Naive thymus-derived CD4-positive, alpha-beta T cell (primary cell): ENCODE measurements around the gene EXOC8. TPM values are rescaled to one million over a fixed set of nuclear protein-coding genes. Genes with fewer than 3 reads are reported as not detected.
A peak's percentile ranks its signal among the peaks of the same experiment; 100 is the strongest.

Source experiments
- ATAC-seq: fragments of 150-1000 bp; cut with Tn5 transposase; 2 replicates; pipeline ENCODE4 v1.10.0; 2021; ENCODE audit warnings: mild to moderate bottlenecking, moderate library complexity
- CTCF ChIA-PET: fragments of 350-600 bp; sonication (Branson Sonifier 250); formaldehyde crosslinking; loops from one replicate; lab custom pipeline; 2021; ENCODE audit warnings: antibody characterized with exemption; lab: Charles Lee
- POLR2A ChIA-PET: fragments of 350-600 bp; sonication (Branson Sonifier 250); formaldehyde crosslinking; loops from one replicate; lab custom pipeline; 2021; ENCODE audit warnings: antibody characterized with exemption, inconsistent platforms; lab: Charles Lee
- DNase-seq, 9 donors: peaks; one replicate each; pipeline versions ENCODE4 v3.0.0 to v3.0.0-alpha.2; 2020 to 2022; ENCODE audit warnings: mixed read lengths in 1 of 9
- H3K27ac ChIP-seq: one replicate; pipeline ENCODE4 v1.7.0; 2013; ENCODE audit warnings: mild to moderate bottlenecking, low read depth, low read length, moderate library complexity
- H3K27me3 ChIP-seq, 2 donors: one replicate each; pipeline ENCODE4 v1.7.0; 2013; ENCODE audit warnings: low read length in 2 of 2, mild to moderate bottlenecking in 2 of 2, moderate library complexity in 2 of 2; ENCODE audit not compliant: control insufficient read depth in 2 of 2, insufficient read depth in 2 of 2
- H3K36me3 ChIP-seq, 3 experiments: 1 replicate in 2 of 3; 2 replicates in 1 of 3; pipeline ENCODE4 v1.7.0; 2013; ENCODE audit warnings: low read length in 3 of 3, mild to moderate bottlenecking in 3 of 3, moderate library complexity in 1 of 3; ENCODE audit not compliant: insufficient read depth in 3 of 3, control insufficient read depth in 2 of 3
- H3K4me1 ChIP-seq, 2 donors: one replicate each; pipeline ENCODE4 v1.7.0; 2013; ENCODE audit warnings: low read length in 2 of 2, mild to moderate bottlenecking in 2 of 2, moderate library complexity in 1 of 2; ENCODE audit not compliant: control insufficient read depth in 2 of 2, insufficient read depth in 2 of 2
- H3K4me3 ChIP-seq: 2 replicates; pipeline ENCODE4 v1.7.0; 2013; ENCODE audit warnings: mild to moderate bottlenecking, low read length
- H3K9me3 ChIP-seq, 3 experiments: 1 replicate in 2 of 3; 2 replicates in 1 of 3; pipeline ENCODE4 v1.7.0; 2013; ENCODE audit warnings: low read length in 3 of 3; ENCODE audit not compliant: control insufficient read depth in 2 of 3
- H3K27ac Mint-ChIP-seq, 9 donors: one replicate each; pipeline ENCODE4 v1.8.0; 2020 to 2022; ENCODE audit warnings: mixed read lengths in 9 of 9, mild to moderate bottlenecking in 8 of 9, moderate library complexity in 5 of 9, inconsistent platforms in 2 of 9
- H3K27me3 Mint-ChIP-seq, 5 donors: one replicate each; pipeline ENCODE4 v1.8.0; 2021 to 2022; ENCODE audit warnings: mixed read lengths in 5 of 5, mild to moderate bottlenecking in 1 of 5
- H3K36me3 Mint-ChIP-seq, 5 donors: one replicate each; pipeline ENCODE4 v1.8.0; 2020 to 2022; ENCODE audit warnings: mixed read lengths in 5 of 5, mild to moderate bottlenecking in 3 of 5, inconsistent platforms in 1 of 5
- H3K4me1 Mint-ChIP-seq, 7 donors: one replicate each; pipeline ENCODE4 v1.8.0; 2020 to 2022; ENCODE audit warnings: mixed read lengths in 7 of 7, mild to moderate bottlenecking in 3 of 7, inconsistent platforms in 1 of 7
- H3K4me3 Mint-ChIP-seq, 10 donors: one replicate each; pipeline ENCODE4 v1.8.0; 2020 to 2022; ENCODE audit warnings: mild to moderate bottlenecking in 10 of 10, mixed read lengths in 10 of 10, moderate library complexity in 6 of 10, inconsistent platforms in 2 of 10
- H3K9me3 Mint-ChIP-seq, 11 donors: one replicate each; pipeline ENCODE4 v1.8.0; 2020 to 2022; ENCODE audit warnings: mixed read lengths in 11 of 11, mild to moderate bottlenecking in 4 of 11, inconsistent platforms in 1 of 11, moderate library complexity in 1 of 11
- intact Hi-C, 2 donors: fragments of 100-400 bp; cut with micrococcal nuclease; formaldehyde crosslinking; loops; one replicate each; pipeline ENCODE4 v1.15.1; 2023
- polyA plus RNA-seq, 2 donors: library from polyadenylated mRNA; unstranded; fragments of 300-500 nt; fragmentation: Illumina TruSeq; gene quantifications; one replicate each; pipeline ENCODE4 v1.2.3, GENCODE V29; 2021
- total RNA-seq, 6 experiments: library from RNA in 5 of 6; stranded (reverse) in 5 of 6; gene quantifications; 1 replicate in 5 of 6; 2 replicates in 1 of 6; pipeline ENCODE4 v1.2.3 and lab custom pipeline; 2021 to 2026

EXOC8 gene, protein sequence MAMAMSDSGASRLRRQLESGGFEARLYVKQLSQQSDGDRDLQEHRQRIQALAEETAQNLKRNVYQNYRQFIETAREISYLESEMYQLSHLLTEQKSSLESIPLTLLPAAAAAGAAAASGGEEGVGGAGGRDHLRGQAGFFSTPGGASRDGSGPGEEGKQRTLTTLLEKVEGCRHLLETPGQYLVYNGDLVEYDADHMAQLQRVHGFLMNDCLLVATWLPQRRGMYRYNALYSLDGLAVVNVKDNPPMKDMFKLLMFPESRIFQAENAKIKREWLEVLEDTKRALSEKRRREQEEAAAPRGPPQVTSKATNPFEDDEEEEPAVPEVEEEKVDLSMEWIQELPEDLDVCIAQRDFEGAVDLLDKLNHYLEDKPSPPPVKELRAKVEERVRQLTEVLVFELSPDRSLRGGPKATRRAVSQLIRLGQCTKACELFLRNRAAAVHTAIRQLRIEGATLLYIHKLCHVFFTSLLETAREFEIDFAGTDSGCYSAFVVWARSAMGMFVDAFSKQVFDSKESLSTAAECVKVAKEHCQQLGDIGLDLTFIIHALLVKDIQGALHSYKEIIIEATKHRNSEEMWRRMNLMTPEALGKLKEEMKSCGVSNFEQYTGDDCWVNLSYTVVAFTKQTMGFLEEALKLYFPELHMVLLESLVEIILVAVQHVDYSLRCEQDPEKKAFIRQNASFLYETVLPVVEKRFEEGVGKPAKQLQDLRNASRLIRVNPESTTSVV
- total RNA-seq (10 to 100 TPM; 21.9 to 33.8 (median 28.0) TPM), polyA plus RNA-seq (1 to 10 TPM; 2.7 to 2.9 TPM), total RNA-seq (lab: John Stamatoyannopoulos, UW) (66.2 reads per million, percentile 77 among the genes with 10 or more reads in this experiment)

DNA sequence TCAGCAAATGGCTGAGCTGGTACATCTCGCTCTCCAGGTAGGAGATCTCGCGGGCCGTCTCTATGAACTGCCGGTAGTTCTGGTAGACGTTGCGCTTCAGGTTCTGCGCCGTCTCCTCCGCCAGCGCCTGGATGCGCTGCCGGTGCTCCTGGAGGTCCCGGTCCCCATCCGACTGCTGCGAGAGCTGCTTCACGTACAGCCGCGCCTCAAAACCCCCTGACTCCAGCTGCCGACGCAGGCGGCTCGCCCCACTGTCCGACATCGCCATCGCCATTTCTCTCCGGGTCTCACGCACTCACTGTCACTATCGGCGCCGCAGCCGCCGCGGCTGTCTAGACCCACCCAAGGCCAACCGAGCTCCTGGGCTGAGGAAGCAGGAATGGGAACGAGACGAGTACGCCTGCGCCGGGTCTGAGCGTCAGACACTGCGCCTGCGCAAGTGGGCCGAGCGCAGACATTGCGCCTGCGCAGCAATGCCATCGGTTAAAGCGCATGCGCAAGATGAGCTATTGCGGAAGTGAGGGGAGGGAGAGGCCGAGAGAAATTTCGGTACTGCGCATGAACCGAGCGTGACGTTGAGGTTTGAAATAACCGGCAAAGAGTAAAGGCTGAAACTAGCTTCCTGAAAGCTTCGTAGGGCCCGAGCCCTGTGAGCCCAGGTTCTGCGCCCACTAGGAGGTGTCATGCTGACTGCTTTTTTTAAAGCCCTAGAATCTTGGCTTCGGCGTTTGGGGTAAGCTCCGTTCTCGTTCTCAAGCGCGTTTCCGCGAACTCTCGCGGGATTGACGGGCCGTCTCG lies at the start of gene EXOC8:
Gene EXOC8, minus strand, starts transcription at position 381 of the 798 bp plus-strand sequence. Its CDS starts 107 bp downstream, at position 274.
- Histone ChIP-seq H3K9me3 (no peaks in the 10 kb centered on the region), H3K36me3 (peaks cover 0 to 11% (median 0%) of the 10 kb centered on the region in 3 experiments), H3K4me1 (peaks cover 41 to 51% of the 10 kb centered on the region in 2 donors), H3K27me3 (no peaks in the 10 kb centered on the region), H3K4me3 (peak within 1 kb of the TSS; percentile 99), H3K27ac (peak within 1 kb of the TSS; percentile 94)
- POLR2A ChIA-PET: interaction anchor here (0.7 to 2.6 kb wide), 16 partner anchors 13 to 298 kb away, joined by 3 to 30 read pairs (median 3); partner anchors contain the start of genes EGLN1, FAM89A, GNPAT and TSNAX
- H3K27me3 Mint-ChIP-seq: peaks cover 0 to 6% (median 0%) of the 10 kb centered on the region in 5 donors
- peak; percentile 86 for ATAC-seq
- intact Hi-C loops: loop anchor here (1.0 to 10.0 kb wide), 15 partner anchors 19 to 1615 kb away; partner anchors contain the start of genes C1orf198 (in 2 of the 2), COG2 (in 2 of the 2), EGLN1 (in 2 of the 2) and FAM89A (in 2 of the 2)
- peaks cover 0 to 44% (median 11%) of the 10 kb centered on the region in 11 donors for H3K9me3 Mint-ChIP-seq
- peaks cover 8 to 47% (median 32%) of the 10 kb centered on the region in 5 donors for H3K36me3 Mint-ChIP-seq
- peak within 1 kb of the TSS; percentile 96 to 100 (median 100) for H3K27ac Mint-ChIP-seq
- H3K4me1 Mint-ChIP-seq: peaks cover 36 to 83% (median 67%) of the 10 kb centered on the region in 7 donors
- CTCF ChIA-PET: interaction anchor here (0.7 to 0.9 kb wide), 2 partner anchors 96 to 418 kb away, joined by 3 read pairs; no protein-coding TSS in a partner anchor
- peak within 1 kb of the TSS; percentile 97 to 100 (median 99) for H3K4me3 Mint-ChIP-seq
- peak; percentile 95 to 100 (median 98) for DNase-seq

DNA sequence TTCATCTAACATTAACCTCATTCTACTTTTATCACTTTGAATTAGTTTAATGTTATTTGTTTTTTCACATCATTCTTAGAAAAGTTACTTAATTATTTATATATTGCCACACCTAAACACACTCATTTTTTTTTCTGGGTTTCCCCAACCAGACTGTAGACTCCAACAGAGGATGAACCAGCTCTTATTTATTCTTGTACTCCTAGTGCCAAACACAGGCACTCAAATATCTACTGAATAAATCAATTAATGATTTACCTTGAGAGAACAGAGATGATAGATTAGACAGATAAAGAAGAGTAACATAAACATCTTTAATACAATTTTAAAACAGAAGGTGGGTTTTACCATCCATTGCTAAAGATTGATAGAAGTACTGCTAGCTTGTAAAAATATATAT lies 48.8 kb upstream of the EXOC8 start:
- Mint-ChIP-seq H3K4me3 (no peak overlapping the region), H3K27me3 (no peaks in the 10 kb centered on the region), H3K4me1 (peaks cover 24 to 59% (median 47%) of the 10 kb centered on the region in 7 donors), H3K9me3 (no peaks in the 10 kb centered on the region), H3K36me3 (peaks cover 0 to 16% (median 10%) of the 10 kb centered on the region in 5 donors), H3K27ac (peak overlapping the region in 1 of 9 donors; percentile 32)
- H3K27ac ChIP-seq: no peak overlapping the region
- DNase-seq: no peak
- CTCF ChIA-PET: interaction anchor here (0.6 kb wide), 1 partner anchor 1942 kb away, joined by 9 read pairs; no protein-coding TSS in a partner anchor
- H3K27me3 ChIP-seq: no peaks in the 10 kb centered on the region
- POLR2A ChIA-PET: interaction anchor here (0.6 kb wide), 1 partner anchor 18 kb away, joined by 4 read pairs; no protein-coding TSS in a partner anchor
- no peaks in the 10 kb centered on the region for H3K36me3 ChIP-seq
- no peak overlapping the region for H3K4me3 ChIP-seq
- ATAC-seq: no peak
- H3K9me3 ChIP-seq: no peaks in the 10 kb centered on the region
- H3K4me1 ChIP-seq: no peaks in the 10 kb centered on the region
- intact Hi-C loops: no loop called here

DNA sequence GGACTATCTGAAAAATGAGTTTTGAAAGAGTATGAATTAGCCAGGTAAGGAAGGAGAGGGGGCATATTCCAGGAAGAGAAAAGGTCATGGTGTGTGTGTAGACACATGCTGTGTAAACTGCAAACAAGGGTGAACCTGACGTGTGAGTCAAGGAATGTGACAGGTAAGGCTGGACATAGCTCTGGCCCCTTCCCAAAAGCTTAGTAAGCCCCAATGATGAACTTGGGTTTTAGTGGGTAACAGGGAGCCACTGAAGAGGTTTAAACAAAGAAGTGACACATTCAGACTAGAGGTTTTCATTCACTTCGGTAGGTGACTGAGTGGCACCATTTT lies 47.7 kb upstream of the EXOC8 start:
- H3K36me3 ChIP-seq: no peaks in the 10 kb centered on the region
- no peak for DNase-seq
- intact Hi-C loops: no loop called here
- Mint-ChIP-seq H3K36me3 (peaks cover 0 to 14% (median 10%) of the 10 kb centered on the region in 5 donors), H3K27me3 (no peaks in the 10 kb centered on the region), H3K4me1 (peaks cover 22 to 55% (median 44%) of the 10 kb centered on the region in 7 donors), H3K4me3 (no peak overlapping the region), H3K27ac (no peak overlapping the region), H3K9me3 (no peaks in the 10 kb centered on the region)
- no peak overlapping the region for H3K4me3 ChIP-seq
- no peaks in the 10 kb centered on the region for H3K27me3 ChIP-seq
- POLR2A ChIA-PET: no interaction called here
- no peaks in the 10 kb centered on the region for H3K9me3 ChIP-seq
- no peak overlapping the region for H3K27ac ChIP-seq
- CTCF ChIA-PET: no interaction called here
- ATAC-seq: no peak
- H3K4me1 ChIP-seq: no peaks in the 10 kb centered on the region

DNA sequence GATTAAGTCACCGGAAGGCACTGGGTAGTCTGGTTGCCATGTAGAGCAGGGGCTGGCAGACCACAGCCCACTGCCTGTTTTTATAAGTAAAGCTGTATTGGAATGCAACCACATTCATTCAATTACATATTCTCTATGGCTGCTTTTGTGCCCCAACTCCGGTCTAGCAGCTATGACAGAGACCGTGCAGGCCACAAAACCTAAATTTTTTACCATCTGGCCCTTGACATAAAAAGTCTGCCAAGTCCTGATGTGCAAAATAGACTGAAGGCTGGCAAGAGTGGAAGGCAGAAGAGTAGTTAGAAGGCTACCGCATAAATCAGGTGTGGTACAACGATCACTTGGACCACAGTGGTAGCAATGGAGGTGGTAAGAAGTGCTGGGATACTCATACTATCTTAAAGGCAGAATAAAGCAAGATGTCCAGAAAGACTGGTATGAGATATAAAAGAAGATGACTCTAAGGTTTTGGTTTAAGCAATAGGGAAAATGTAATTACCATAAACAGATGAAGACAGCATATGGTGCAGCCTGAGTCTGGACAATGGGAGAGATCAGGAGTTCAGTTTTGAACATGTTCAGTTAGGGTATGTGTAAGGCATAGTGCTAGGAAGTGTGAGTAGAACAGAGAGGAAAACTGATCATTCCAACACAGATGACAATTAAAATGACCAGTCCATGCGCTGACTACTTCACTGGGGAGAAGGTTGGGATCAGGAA lies 47.2 kb upstream of the EXOC8 start:
- ATAC-seq (no peak), DNase-seq (no peak)
- Histone ChIP-seq H3K27ac (no peak overlapping the region), H3K4me3 (no peak overlapping the region), H3K27me3 (no peaks in the 10 kb centered on the region), H3K9me3 (no peaks in the 10 kb centered on the region), H3K4me1 (no peaks in the 10 kb centered on the region), H3K36me3 (no peaks in the 10 kb centered on the region)
- ChIA-PET CTCF (no interaction called here), POLR2A (no interaction called here)
- Mint-ChIP-seq H3K27ac (no peak overlapping the region), H3K4me3 (no peak overlapping the region), H3K27me3 (no peaks in the 10 kb centered on the region), H3K4me1 (peaks cover 18 to 52% (median 40%) of the 10 kb centered on the region in 7 donors), H3K9me3 (no peaks in the 10 kb centered on the region), H3K36me3 (peaks cover 0 to 9% (median 9%) of the 10 kb centered on the region in 5 donors)
- intact Hi-C loops: no loop called here

DNA sequence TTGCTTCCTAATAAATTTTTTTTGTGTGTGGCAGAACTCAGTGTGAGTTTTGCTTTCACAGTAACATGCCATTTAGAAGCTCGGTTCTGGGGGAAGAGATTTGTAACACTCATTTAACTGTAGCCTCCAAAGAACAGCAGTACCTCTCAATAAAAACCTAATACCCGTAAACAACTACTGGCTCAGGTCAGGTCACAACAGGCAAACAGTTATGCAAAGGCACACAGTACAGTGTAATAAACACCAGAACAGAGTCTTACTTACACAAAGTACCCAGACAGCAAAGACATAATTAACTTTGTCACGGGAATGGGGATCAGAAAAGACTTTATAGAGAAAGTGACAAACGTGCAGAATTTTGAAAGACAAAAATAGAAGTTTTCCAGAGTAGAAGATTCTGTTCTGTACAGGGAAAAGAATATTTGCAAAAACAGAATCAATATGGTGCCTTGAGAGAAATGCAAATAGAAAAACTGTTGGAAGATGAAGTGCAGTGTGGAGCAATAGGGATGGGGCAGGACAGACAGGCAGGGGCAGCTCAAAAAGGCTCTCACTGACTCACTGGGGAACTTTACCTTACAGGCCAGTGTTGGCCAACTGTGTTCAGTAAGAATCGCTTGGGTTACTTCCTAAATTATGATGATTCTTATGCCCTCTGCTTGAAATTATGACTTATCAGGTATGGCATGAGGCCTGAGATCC lies 45.7 kb upstream of the EXOC8 start:
- Histone ChIP-seq H3K4me3 (no peak overlapping the region), H3K9me3 (no peaks in the 10 kb centered on the region), H3K4me1 (no peaks in the 10 kb centered on the region), H3K36me3 (no peaks in the 10 kb centered on the region), H3K27me3 (no peaks in the 10 kb centered on the region), H3K27ac (no peak overlapping the region)
- Mint-ChIP-seq H3K27me3 (no peaks in the 10 kb centered on the region), H3K4me1 (peaks cover 24 to 53% (median 48%) of the 10 kb centered on the region in 7 donors), H3K27ac (no peak overlapping the region), H3K36me3 (peaks cover 0 to 9% (median 6%) of the 10 kb centered on the region in 5 donors), H3K9me3 (no peaks in the 10 kb centered on the region), H3K4me3 (no peak overlapping the region)
- intact Hi-C loops: no loop called here
- ChIA-PET CTCF (interaction anchor here (0.8 kb wide), 1 partner anchor 705 kb away, joined by 3 read pairs; no protein-coding TSS in a partner anchor), POLR2A (interaction anchor here (1.5 kb wide), 1 partner anchor 165 kb away, joined by 3 read pairs; no protein-coding TSS in a partner anchor)
- ATAC-seq (peak; percentile 55), DNase-seq (no peak)
